H1 (cell line): ENCODE data around the gene CNIH4.

ENCODE experiments used
- CREB1 ChIP-seq: IDR thresholded peaks from 2 replicates; pipeline ENCODE4 v1.6.1; 2012; ENCODE audit warnings: inconsistent platforms
- CTCF ChIP-seq, 3 experiments: IDR thresholded peaks; 1 replicate in 2 of 3; 2 replicates in 1 of 3; pipeline versions ENCODE4 v1.5.1 to v1.6.1; 2011; ENCODE audit warnings: low read length in 3 of 3, mild to moderate bottlenecking in 3 of 3, inconsistent platforms in 2 of 3, low read depth in 1 of 3, moderate library complexity in 1 of 3; ENCODE audit not compliant: insufficient read depth in 1 of 3; ENCODE audit errors: control extremely low read depth in 1 of 3
- EP300 ChIP-seq, 2 experiments: IDR thresholded peaks; 1 replicate in 1 of 2; 2 replicates in 1 of 2; pipeline ENCODE4 v1.6.1; 2011 to 2012; ENCODE audit warnings: low read depth in 2 of 2, low read length in 2 of 2, mild to moderate bottlenecking in 2 of 2, borderline replicate concordance in 1 of 2, inconsistent platforms in 1 of 2, moderate library complexity in 1 of 2
- JUN ChIP-seq: IDR thresholded peaks from 2 replicates; pipeline ENCODE4 v1.6.1; 2011; ENCODE audit warnings: low read depth, mild to moderate bottlenecking, improper control_type of control experiment, low read length
- KDM1A ChIP-seq: fragments of 200-600, 300-600 bp; sonication (generic); IDR thresholded peaks from 2 replicates; pipeline ENCODE4 v1.7.1; 2016; ENCODE audit warnings: mild to moderate bottlenecking, low read length, borderline replicate concordance
- RAD21 ChIP-seq, 2 experiments: IDR thresholded peaks in 1 of 2; conservative IDR thresholded peaks in 1 of 2; 2 replicates each; pipeline ENCODE4 v1.6.1; 2011; ENCODE audit warnings: low read depth in 2 of 2, low read length in 2 of 2, improper control_type of control experiment in 1 of 2, inconsistent platforms in 1 of 2, mild to moderate bottlenecking in 1 of 2, moderate library complexity in 1 of 2
- RFX5 ChIP-seq: IDR thresholded peaks from 2 replicates; pipeline ENCODE4 v1.6.1; 2011; ENCODE audit warnings: low read depth, low read length, improper control_type of control experiment, borderline replicate concordance
- SP2 ChIP-seq: IDR thresholded peaks from 2 replicates; pipeline ENCODE4 v1.6.1; 2012; ENCODE audit warnings: mild to moderate bottlenecking, low read length, inconsistent platforms
- TBP ChIP-seq: IDR thresholded peaks from 2 replicates; pipeline ENCODE4 v1.6.1; 2011; ENCODE audit warnings: low read depth, low read length, improper control_type of control experiment
- TCF12 ChIP-seq: IDR thresholded peaks from 2 replicates; pipeline ENCODE4 v1.6.1; 2011; ENCODE audit warnings: low read depth, mild to moderate bottlenecking, low read length

DNA sequence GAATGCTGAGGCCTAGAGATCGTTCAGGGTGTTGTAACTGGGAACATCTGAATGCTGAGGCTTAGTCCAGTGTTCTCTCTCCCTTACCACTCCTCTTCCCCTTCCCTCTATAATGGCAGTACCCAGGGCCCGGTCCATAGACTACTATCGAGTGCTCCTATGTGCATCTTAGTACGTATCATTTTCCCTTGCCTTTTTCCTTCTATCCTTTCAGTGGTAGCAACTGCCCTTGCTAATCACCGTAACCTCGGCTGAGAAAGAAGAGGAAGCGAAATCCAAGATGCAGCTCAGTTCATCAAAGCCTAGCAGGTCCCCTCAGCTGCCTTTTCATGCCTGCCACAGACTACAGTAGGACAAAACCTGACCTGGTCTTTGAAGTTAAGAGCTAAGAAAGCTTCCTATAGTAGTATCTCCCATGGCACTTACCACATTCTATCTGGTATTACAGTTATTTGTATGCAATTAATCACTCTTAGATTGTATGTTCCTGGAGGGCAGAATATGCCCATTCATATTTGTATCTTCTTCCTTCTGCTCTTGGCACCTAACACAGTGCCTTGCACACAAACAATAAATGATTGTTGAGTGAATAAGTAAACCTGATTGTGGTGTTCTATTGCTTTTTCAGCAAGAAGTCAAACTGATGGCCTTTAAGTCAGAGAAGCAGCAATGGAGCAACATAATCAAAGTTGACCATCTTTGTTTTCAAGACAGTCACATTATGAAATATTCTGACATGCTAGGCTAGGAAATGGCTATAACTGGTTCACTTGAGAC is 22.4 kb downstream of the CNIH4 start:
- no peak for TF ChIP-seq CTCF (IDR thresholded peaks at IDR 0.05; ENCODE audit: control extremely low read depth in 1 of 3, insufficient read depth in 1 of 3, low read depth in 1 of 3, low read length in 3 of 3)
- TF ChIP-seq SP2, result no peak
- TF ChIP-seq TCF12, result no peak
- TF ChIP-seq KDM1A, result no peak
- TF ChIP-seq RAD21 (IDR thresholded peaks at IDR 0.05 in 1 of 2, conservative IDR thresholded peaks at IDR 0.05 in 1 of 2; ENCODE audit: low read depth in 2 of 2, low read length in 2 of 2), result no peak
- TF ChIP-seq RFX5, result no peak
- no peak for TF ChIP-seq EP300 (IDR thresholded peaks at IDR 0.05; ENCODE audit: borderline replicate concordance in 1 of 2, low read depth in 2 of 2, low read length in 2 of 2)
- no peak for TF ChIP-seq JUN
- no peak for TF ChIP-seq CREB1
- TF ChIP-seq TBP, result no peak
